Esophagus (tissue), 2 donors: ENCODE measurements around the gene ZP4. TPM values are rescaled to one million over a fixed set of nuclear protein-coding genes. Genes with fewer than 3 reads are reported as not detected.

Experiments used
- H3K27ac ChIP-seq, 2 donors: one replicate each; pipeline ENCODE4 v1.5.1; 2013; ENCODE audit warnings: low read depth in 2 of 2, mild to moderate bottlenecking in 2 of 2, inconsistent platforms in 1 of 2, low read length in 1 of 2, moderate library complexity in 1 of 2
- H3K27me3 ChIP-seq, 2 donors: one replicate each; pipeline ENCODE4 v1.6.1; 2013; ENCODE audit warnings: low read length in 2 of 2, control low read depth in 1 of 2, mild to moderate bottlenecking in 1 of 2; ENCODE audit not compliant: insufficient read depth in 2 of 2, control insufficient read depth in 1 of 2
- H3K36me3 ChIP-seq, 2 donors: one replicate each; pipeline ENCODE4 v1.6.1; 2013; ENCODE audit warnings: low read length in 1 of 2; ENCODE audit not compliant: control insufficient read depth in 2 of 2, insufficient read depth in 2 of 2
- H3K4me1 ChIP-seq, 2 donors: one replicate each; pipeline ENCODE4 v1.6.1; 2013; ENCODE audit warnings: low read length in 1 of 2; ENCODE audit not compliant: control insufficient read depth in 2 of 2, insufficient read depth in 2 of 2
- H3K4me3 ChIP-seq, 2 donors: one replicate each; pipeline ENCODE4 v1.5.1; 2013; ENCODE audit warnings: low read length in 2 of 2, mild to moderate bottlenecking in 2 of 2, low read depth in 1 of 2, moderate library complexity in 1 of 2
- H3K9me3 ChIP-seq, 2 donors: one replicate each; pipeline ENCODE4 v1.6.1; 2013; ENCODE audit warnings: mild to moderate bottlenecking in 2 of 2, low read depth in 1 of 2, low read length in 1 of 2, moderate library complexity in 1 of 2; ENCODE audit not compliant: control insufficient read depth in 2 of 2, insufficient read depth in 1 of 2
- WGBS, 2 donors: extraction: QIAGEN DNeasy Blood & Tissue Kit; methylation state at CpG; one replicate each; pipeline ENCODE4 v1.1.7; 2013; 5-methylcytosine and 5-hydroxymethylcytosine counted together
- polyA plus RNA-seq, 2 donors: library from polyadenylated mRNA; stranded (reverse); fragments of 200-250 nt; gene quantifications; one replicate each; pipeline ENCODE4 v1.2.3, GENCODE V29; 2013
- donor health status: healthy with polysubstance abuse.
- donor health status: Bipolar disorder and iron deficiency.

Gene ZP4
- polyA plus RNA-seq, 2 donors: 0.06 TPM; not detected in 1

GRCh38 chr1:237834461-237834860, 56.3 kb downstream of the ZP4 start:
- peaks cover 0 to 6% of the 10 kb centered on the region in 2 donors for H3K9me3 ChIP-seq
- peaks cover 0 to 2% of the 10 kb centered on the region in 2 donors for H3K4me1 ChIP-seq
- whole genome bisulfite sequencing, 2 donors: 56 to 68% methylated on average over 3 of the region's 3 CpGs
- H3K4me3 ChIP-seq: no peak overlapping the region
- H3K36me3 ChIP-seq: no peaks in the 10 kb centered on the region
- H3K27me3 ChIP-seq: no peaks in the 10 kb centered on the region
- H3K27ac ChIP-seq: no peak overlapping the region

- Histone ChIP-seq H3K4me1 (no peaks in the 10 kb centered on the region), H3K27me3 (no peaks in the 10 kb centered on the region), H3K36me3 (no peaks in the 10 kb centered on the region), H3K4me3 (no peak overlapping the region), H3K9me3 (peaks cover 0 to 6% of the 10 kb centered on the region in 2 donors), H3K27ac (no peak overlapping the region)
- 68 to 84% methylated on average over 3 of the region's 3 CpGs for WGBS, 2 donors
Observed at GRCh38 chr1:237834048-237834447, 56.7 kb downstream of the ZP4 start.

- Histone ChIP-seq H3K27ac (no peak overlapping the region), H3K36me3 (no peaks in the 10 kb centered on the region), H3K4me3 (no peak overlapping the region), H3K27me3 (no peaks in the 10 kb centered on the region), H3K4me1 (no peaks in the 10 kb centered on the region), H3K9me3 (no peaks in the 10 kb centered on the region)
- WGBS, 2 donors: 73 to 76% methylated on average over 7 of the region's 7 CpGs
Observed at GRCh38 chr1:237832858-237833257, 57.9 kb downstream of the ZP4 start.
